NCI-H526 treated with DMSO at 0.1 percent for 48 hours (cell line): ENCODE results near the gene DAPL1.

Experiments
- DNase-seq: peaks from one replicate; lab custom pipeline; 2025; lab: John Stamatoyannopoulos, UW

The DAPL1 gene

GRCh38 chr2:158795195-158795924 is at the start of gene DAPL1:
DAPL1 (plus strand) TSS chr2:158795317; CDS start chr2:158795373, 56 bp downstream.
- no peak for DNase-seq

- DNase-seq = no peak
Observed at GRCh38 chr2:158745866-158746382, 49.2 kb upstream of the DAPL1 start.

GRCh38 chr2:158746488-158746887 is 48.6 kb upstream of the DAPL1 start:
- no peak for DNase-seq

GRCh38 chr2:158747281-158747680 is 47.8 kb upstream of the DAPL1 start:
- no peak for DNase-seq

GRCh38 chr2:158748926-158749590 is 46.1 kb upstream of the DAPL1 start:
- no peak for DNase-seq

- no peak for DNase-seq
Observed at GRCh38 chr2:158750458-158751125, 44.5 kb upstream of the DAPL1 start.

GRCh38 chr2:158753641-158754611 is 41.2 kb upstream of the DAPL1 start:
- peak; percentile 52 for DNase-seq

- no peak for DNase-seq
Observed at GRCh38 chr2:158755310-158756087, 39.6 kb upstream of the DAPL1 start.

GRCh38 chr2:158756331-158756730 is 38.8 kb upstream of the DAPL1 start:
- DNase-seq = no peak

- no peak for DNase-seq
Observed at GRCh38 chr2:158756976-158757375, 38.1 kb upstream of the DAPL1 start.

GRCh38 chr2:158760887-158761286 is 34.2 kb upstream of the DAPL1 start:
- no peak for DNase-seq

- no peak for DNase-seq
Observed at GRCh38 chr2:158761621-158762020, 33.5 kb upstream of the DAPL1 start.

GRCh38 chr2:158762336-158762735 is 32.8 kb upstream of the DAPL1 start:
- no peak for DNase-seq

GRCh38 chr2:158766524-158766923 is 28.6 kb upstream of the DAPL1 start:
- DNase-seq = no peak

GRCh38 chr2:158772306-158773078 is 22.6 kb upstream of the DAPL1 start:
- DNase-seq = no peak

- no peak for DNase-seq
Observed at GRCh38 chr2:158773121-158773520, 22.0 kb upstream of the DAPL1 start.

- peak; percentile 71 for DNase-seq
Observed at GRCh38 chr2:158774681-158775080, 20.4 kb upstream of the DAPL1 start.

GRCh38 chr2:158775273-158776027 is 19.7 kb upstream of the DAPL1 start:
- no peak for DNase-seq

GRCh38 chr2:158776231-158776630 is 18.9 kb upstream of the DAPL1 start:
- peak; percentile 43 for DNase-seq
